ENCODE results near the gene TRIM56. TPM values are rescaled to one million over a fixed set of nuclear protein-coding genes. Genes with fewer than 3 reads are reported as not detected.
A peak's percentile ranks its signal among the peaks of the same experiment; 100 is the strongest.

The TRIM56 gene
- total and polyA plus RNA-seq, 2 of the 13 experiments (the other 11 are each of a cell fraction or from before 2014, with no cell fraction given) = 3.2 to 7.1 TPM

- peak; percentile 80; the same call in 1 of the 2 replicates for TF ChIP-seq ZXDC (CRISPR knock-in tag; IDR thresholded peaks at IDR 0.05)
- TF ChIP-seq NCOA5 (CRISPR knock-in tag; IDR thresholded peaks at IDR 0.05) = no peak
- TF ChIP-seq ZBTB7B (CRISPR knock-in tag; IDR thresholded peaks at IDR 0.05) = peak; percentile 59; the same call in 1 of the 2 replicates
- no peak for TF ChIP-seq MEF2D (CRISPR knock-in tag; IDR thresholded peaks at IDR 0.05)
- peak; percentile 71; the same call in 1 of the 2 replicates for TF ChIP-seq ZNF605 (CRISPR knock-in tag; IDR thresholded peaks at IDR 0.05)
- TF ChIP-seq AKNA (CRISPR knock-in tag; IDR thresholded peaks at IDR 0.05; ENCODE audit: borderline replicate concordance) = no peak
- no peak for TF ChIP-seq ZNF333 (CRISPR knock-in tag; IDR thresholded peaks at IDR 0.05; ENCODE audit: borderline replicate concordance)
- no peak for TF ChIP-seq SNAI1 (CRISPR knock-in tag; IDR thresholded peaks at IDR 0.05; ENCODE audit: borderline replicate concordance)
- no peak for TF ChIP-seq ZNF644 (CRISPR knock-in tag; IDR thresholded peaks at IDR 0.05; ENCODE audit: low read depth)
- TF ChIP-seq LBX2 (CRISPR knock-in tag; IDR thresholded peaks at IDR 0.05; ENCODE audit: borderline replicate concordance) = no peak
- TF ChIP-seq ZNF556 (CRISPR knock-in tag; IDR thresholded peaks at IDR 0.05; ENCODE audit: borderline replicate concordance) = no peak
- no peak for TF ChIP-seq ZNF549 (CRISPR knock-in tag; IDR thresholded peaks at IDR 0.05)
- TF ChIP-seq ZNF580 (CRISPR knock-in tag; IDR thresholded peaks at IDR 0.05; ENCODE audit: borderline replicate concordance, low read depth) = peak; percentile 94
- TF ChIP-seq ADNP (CRISPR knock-in tag; IDR thresholded peaks at IDR 0.05) = no peak
- TF ChIP-seq PBX3 (CRISPR knock-in tag; IDR thresholded peaks at IDR 0.05; ENCODE audit: borderline replicate concordance) = peak; percentile 67; the same call in 1 of the 2 replicates
- no peak for TF ChIP-seq CEBPB (IDR thresholded peaks at IDR 0.05; ENCODE audit: borderline replicate concordance, low read depth, low read length)
- 0 out of 2 replicates have a peak, but pooled peaks have one; percentile 48 for TF ChIP-seq HMG20A (CRISPR knock-in tag; IDR thresholded peaks at IDR 0.05; ENCODE audit: borderline replicate concordance)
- TF ChIP-seq ZNF281 (CRISPR knock-in tag; IDR thresholded peaks at IDR 0.05; ENCODE audit: borderline replicate concordance) = peak; percentile 60; the same call in 1 of the 2 replicates
These were observed 26.9 kb upstream of the TRIM56 start (continued) for GRCh38 chr7:101058355-101058754.
